Left forelimb (tissue), 1 donor: Measurements from ENCODE around the gene ANKRD11.

Experiments used
- DNase-seq: peaks from one replicate; pipeline ENCODE4 v3.0.0-alpha.2; 2018; ENCODE audit warnings: low spot score

ANKRD11 gene

DNA sequence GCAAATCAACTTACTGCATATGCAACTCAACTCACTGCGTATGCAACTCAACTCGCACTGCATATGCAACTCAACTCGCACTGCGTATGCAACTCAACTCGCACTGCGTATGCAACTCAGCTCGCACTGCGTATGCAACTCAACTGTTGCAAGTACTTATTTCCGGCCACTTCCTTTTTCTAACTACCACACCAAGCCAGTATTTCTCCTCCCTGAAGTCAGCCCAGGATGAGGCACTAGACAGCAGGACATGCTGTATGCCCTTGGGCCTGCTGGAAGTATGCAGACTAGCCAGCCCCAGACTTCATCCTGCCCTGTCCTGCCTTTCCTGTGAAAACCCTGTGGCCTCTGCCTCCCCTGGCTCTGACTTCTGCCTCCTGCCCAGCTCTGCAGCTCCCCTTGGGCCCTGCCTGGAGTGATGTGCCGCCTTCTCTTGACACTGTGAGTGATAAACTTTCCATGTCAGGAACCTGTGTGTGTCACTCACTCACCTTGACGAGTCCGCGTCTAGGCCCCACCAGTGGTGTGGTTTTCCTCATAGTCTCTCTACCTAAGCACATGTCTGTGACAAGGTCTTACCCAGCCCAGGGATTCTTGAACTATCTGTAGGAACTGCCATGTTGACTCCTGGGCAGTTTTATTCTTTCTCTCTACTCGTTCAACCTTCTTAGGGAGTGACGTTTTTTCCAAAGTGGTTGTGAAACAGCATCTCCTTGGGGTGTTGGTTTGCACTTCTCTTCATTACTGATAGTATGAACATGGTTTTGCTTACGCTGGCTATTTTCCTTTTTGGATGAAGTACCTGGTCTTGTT is 256.5 kb downstream of the ANKRD11 start:
- DNase-seq = no peak

DNA sequence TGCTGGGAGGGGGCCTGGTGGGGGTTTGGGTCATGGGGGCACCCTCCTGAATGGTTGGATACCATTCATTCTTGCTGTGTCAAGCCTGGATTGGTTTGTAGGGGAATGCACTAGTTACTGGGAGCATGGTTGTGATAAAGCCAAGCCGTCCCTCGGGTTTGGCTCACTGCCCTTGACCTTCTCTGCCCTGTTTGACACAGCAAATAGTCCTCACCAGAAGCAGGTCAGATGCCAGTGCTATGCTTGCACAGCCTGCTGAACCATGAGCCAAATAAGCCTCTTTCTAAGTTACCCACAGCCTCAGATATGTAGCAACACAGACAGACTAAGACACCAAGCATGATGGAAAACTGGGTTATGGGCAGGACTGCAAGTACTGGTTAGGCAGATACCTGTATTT is 258.3 kb downstream of the ANKRD11 start:
- DNase-seq = no peak

DNA sequence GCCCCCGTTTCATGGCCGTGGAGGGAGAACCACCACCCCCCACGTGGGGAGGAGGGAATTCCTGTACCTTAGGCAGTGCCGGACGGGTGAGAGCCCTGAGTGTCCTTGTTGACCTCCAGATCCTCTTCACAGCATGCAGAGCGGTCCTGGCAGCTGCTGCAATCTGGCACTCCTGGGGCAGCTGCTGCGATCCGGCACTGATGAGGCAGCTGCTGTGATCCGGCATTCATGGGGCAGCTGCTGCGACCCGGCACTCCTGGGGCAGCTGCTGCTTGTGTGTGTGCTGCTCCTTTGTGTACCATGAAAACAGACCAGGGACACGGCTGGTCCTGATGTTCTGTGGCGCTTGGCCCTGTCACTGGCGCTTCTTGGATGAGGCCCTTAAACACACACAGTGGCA is 260.1 kb downstream of the ANKRD11 start:
- DNase-seq = peak; percentile 77

DNA sequence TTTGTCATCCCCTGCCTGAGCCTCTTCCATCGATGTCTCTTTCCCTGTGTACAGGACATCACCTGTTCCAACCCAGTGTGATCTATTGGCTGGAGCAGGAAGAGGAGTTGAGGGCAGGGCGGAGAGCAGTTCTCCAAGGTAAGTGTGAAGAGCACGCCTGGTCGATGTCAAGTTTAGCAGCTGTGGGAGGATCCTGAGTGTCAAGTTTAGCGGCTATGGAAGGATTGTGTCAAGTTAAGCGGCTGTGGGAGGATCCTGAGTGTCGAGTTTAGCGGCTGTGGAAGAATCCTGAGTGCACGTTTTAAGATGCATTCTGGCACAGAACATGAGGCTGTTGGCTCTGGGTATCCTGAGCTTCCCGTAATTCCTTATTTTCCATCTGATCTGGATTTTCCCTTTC is 265.7 kb downstream of the ANKRD11 start:
- DNase-seq = no peak

DNA sequence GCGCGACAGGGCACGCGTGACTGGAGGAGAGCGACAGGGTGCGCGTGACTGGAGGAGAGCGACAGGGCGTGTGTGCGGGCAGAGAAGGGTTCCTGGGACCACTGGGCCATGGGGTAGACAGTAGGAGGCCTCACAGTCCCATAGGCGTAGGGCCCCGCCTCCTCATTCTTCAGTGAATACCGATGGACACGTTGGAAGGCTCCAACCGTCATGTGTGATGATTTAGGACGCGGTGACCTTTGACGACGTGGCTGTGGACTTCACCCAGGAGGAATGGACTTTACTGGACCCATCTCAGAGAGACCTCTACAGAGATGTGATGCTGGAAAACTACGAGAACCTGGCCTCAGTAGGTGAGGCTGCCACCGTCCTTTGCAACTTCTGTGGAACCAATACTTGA is 267.4 kb downstream of the ANKRD11 start:
- no peak for DNase-seq

DNA sequence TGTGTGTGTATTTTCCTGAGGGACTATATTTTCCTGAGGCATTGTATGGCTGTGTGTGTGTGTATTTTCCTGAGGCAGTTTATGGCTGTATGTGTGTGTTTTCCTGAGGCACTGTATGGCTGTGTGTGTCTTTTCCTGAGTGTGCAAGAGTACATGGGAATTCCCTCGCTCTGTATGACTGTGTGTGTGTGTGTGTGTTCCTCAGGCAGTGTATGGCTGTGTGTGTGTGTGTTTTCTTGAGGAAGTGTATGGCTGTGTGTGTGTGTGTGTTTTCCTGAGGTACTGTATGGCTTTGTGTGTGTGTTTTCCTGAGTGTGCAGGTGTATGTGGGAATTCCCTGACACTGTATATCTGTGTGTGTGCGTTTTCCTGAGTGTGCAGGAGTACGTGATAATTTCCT is 268.8 kb downstream of the ANKRD11 start:
- DNase-seq = no peak

DNA sequence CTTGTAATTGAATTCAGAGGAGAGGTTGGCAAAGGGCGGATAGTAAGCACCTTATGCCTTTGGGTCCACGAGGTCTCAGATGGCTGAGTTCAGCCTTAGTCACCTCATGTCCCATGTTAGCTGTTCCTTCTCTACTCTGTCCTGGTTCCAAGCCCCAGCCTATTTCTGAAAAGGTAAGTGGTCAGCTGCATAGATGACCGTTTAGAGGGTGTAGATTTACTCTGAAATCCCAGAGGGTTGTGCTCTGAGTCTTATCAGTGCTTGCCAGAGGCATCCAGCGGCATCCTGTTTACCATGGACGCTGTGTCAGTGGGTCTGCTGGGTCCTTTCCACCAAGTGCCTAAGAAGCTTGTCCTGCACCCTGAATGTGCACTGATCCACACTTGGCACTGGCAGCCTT is 271.0 kb downstream of the ANKRD11 start:
- no peak for DNase-seq
